DOHH2 (cell line): ENCODE data around the gene FRMD7.
A peak's percentile ranks its signal among the peaks of the same experiment; 100 is the strongest.

ENCODE experiments used
- H3F3A ChIP-seq: fragments of 200-600 bp; sonication (generic), shearing (Covaris generic); 2 replicates; pipeline ENCODE4 v1.6.0; 2016; ENCODE audit warnings: antibody characterized with exemption, mild to moderate bottlenecking; ENCODE audit not compliant: control insufficient read depth, insufficient read depth
- H3K27ac ChIP-seq: fragments of 200-600 bp; sonication (generic); 2 replicates; pipeline ENCODE4 v1.5.1; 2014; ENCODE audit warnings: low read depth, mild to moderate bottlenecking, low read length, moderate library complexity
- H3K27me3 ChIP-seq: fragments of 200-600 bp; sonication (generic); 2 replicates; pipeline ENCODE4 v1.6.1; 2014; ENCODE audit warnings: mild to moderate bottlenecking, low read length, mixed read lengths; ENCODE audit not compliant: control insufficient read depth
- H3K36me3 ChIP-seq: fragments of 200-600 bp; sonication (generic); 2 replicates; pipeline ENCODE4 v1.6.1; 2014; ENCODE audit warnings: mild to moderate bottlenecking, low read length, moderate library complexity, mixed read lengths; ENCODE audit not compliant: control insufficient read depth
- H3K4me1 ChIP-seq: fragments of 200-600 bp; sonication (generic); 2 replicates; pipeline ENCODE4 v1.6.1; 2014; ENCODE audit warnings: mild to moderate bottlenecking, low read length, mixed read lengths; ENCODE audit not compliant: control insufficient read depth
- H3K4me2 ChIP-seq: fragments of 200-600 bp; sonication (generic); 2 replicates; pipeline ENCODE4 v1.6.0; 2014; ENCODE audit warnings: mild to moderate bottlenecking, low read length, moderate library complexity
- H3K4me3 ChIP-seq: fragments of 200-600 bp; sonication (generic); 2 replicates; pipeline ENCODE4 v1.5.1; 2014; ENCODE audit warnings: mild to moderate bottlenecking, low read length, mixed read lengths
- H3K79me2 ChIP-seq: fragments of 200-600 bp; sonication (generic); 2 replicates; pipeline ENCODE4 v1.6.1; 2014; ENCODE audit warnings: mild to moderate bottlenecking, low read length, mixed read lengths; ENCODE audit not compliant: control insufficient read depth
- H3K9me2 ChIP-seq: fragments of 200-600 bp; sonication (generic); replicated peaks from 2 replicates; pipeline ENCODE4 v1.6.1; 2014; ENCODE audit warnings: mild to moderate bottlenecking, low read length, mixed read lengths; ENCODE audit not compliant: control insufficient read depth
- H3K9me3 ChIP-seq: fragments of 200-600 bp; sonication (generic); 2 replicates; pipeline ENCODE4 v1.6.1; 2014; ENCODE audit warnings: antibody characterized with exemption, low read length, mixed read lengths; ENCODE audit not compliant: control insufficient read depth, insufficient read depth
- H4K20me1 ChIP-seq: fragments of 200-600 bp; sonication (generic); 2 replicates; pipeline ENCODE4 v1.6.0; 2014; ENCODE audit warnings: low read depth, mild to moderate bottlenecking, antibody characterized with exemption, low read length, moderate library complexity; ENCODE audit not compliant: control insufficient read depth, insufficient read depth
- CTCF ChIP-seq: fragments of 200-600 bp; sonication (generic); IDR thresholded peaks from one replicate; pipeline ENCODE4 v1.5.1; 2014; ENCODE audit warnings: antibody characterized with exemption, mild to moderate bottlenecking, low read depth, low read length; ENCODE audit not compliant: poor library complexity, severe bottlenecking
- EZH2phosphoT487 ChIP-seq: fragments of 200-600 bp; sonication (generic); IDR thresholded peaks from 2 replicates; pipeline ENCODE4 v1.6.1; 2017; ENCODE audit warnings: borderline replicate concordance, mild to moderate bottlenecking, antibody characterized with exemption, low read length, moderate library complexity, mixed read lengths

The FRMD7 gene

GRCh38 chrX:132077414-132077813 lies 50.4 kb downstream of the FRMD7 start:
- H3K9me2 ChIP-seq, result no peaks in the 10 kb centered on the region

DNA sequence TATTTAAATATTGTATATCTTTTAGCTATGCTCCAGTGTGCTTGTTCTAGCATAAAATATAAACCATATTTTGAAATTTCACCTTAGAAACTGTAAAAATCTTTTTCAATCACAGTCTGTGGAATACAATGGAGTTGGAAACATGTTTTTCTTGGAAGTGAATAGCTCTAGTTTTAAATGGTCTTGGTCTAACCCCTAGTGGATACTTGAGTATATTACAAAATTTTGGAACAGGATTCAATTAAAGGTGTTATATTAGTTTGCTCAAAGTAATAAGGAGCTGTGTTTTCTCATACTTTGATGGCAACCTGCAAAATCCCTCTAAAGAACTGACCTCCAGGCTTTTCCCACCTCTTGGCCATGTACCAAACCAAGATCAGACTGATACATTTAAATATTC lies 56.6 kb downstream of the FRMD7 start:
- Histone ChIP-seq H3K79me2 (no peaks in the 10 kb centered on the region), H3K4me3 (no peak overlapping the region), H3K4me1 (no peaks in the 10 kb centered on the region), H3K9me3 (no peaks in the 10 kb centered on the region), H3K27ac (no peak overlapping the region), H3K27me3 (no peaks in the 10 kb centered on the region), H3K9me2 (no peaks in the 10 kb centered on the region), H4K20me1 (no peaks in the 10 kb centered on the region), H3K4me2 (no peak overlapping the region), H3F3A (no peaks in the 10 kb centered on the region), H3K36me3 (peaks cover 35% of the 10 kb centered on the region)
- TF ChIP-seq EZH2phosphoT487, result no peak
- TF ChIP-seq CTCF, result peak; percentile 38

More at GRCh38 chrX:132077414-132077813, 50.4 kb downstream of the FRMD7 start:
- no peaks in the 10 kb centered on the region for H3K9me3 ChIP-seq
- H3K27ac ChIP-seq, result no peak overlapping the region
- no peaks in the 10 kb centered on the region for H3K4me1 ChIP-seq
- H4K20me1 ChIP-seq, result no peaks in the 10 kb centered on the region
- TF ChIP-seq EZH2phosphoT487 (no peak), CTCF (no peak)
- H3F3A ChIP-seq, result no peaks in the 10 kb centered on the region
- no peak overlapping the region for H3K4me2 ChIP-seq
- no peaks in the 10 kb centered on the region for H3K79me2 ChIP-seq
- H3K27me3 ChIP-seq, result no peaks in the 10 kb centered on the region
- peaks cover 12% of the 10 kb centered on the region for H3K36me3 ChIP-seq
- no peak overlapping the region for H3K4me3 ChIP-seq

DNA sequence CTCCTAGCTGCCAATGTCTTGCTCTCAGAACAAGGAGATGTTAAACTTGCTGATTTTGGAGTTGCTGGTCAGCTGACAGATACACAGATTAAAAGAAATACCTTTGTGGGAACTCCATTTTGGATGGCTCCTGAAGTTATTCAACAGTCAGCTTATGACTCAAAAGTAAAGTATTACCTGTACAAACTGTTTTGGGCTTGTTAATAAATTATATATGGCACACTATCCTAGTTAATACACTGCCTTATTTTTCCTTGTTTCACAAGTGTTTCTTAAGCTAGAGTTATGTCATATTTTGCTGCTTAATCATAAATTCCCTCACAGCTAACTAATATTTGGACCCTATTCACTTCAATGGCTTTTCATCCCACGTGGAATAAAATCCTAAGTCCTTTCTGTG lies 59.4 kb downstream of the FRMD7 start:
- no peaks in the 10 kb centered on the region for H3K79me2 ChIP-seq
- H3K4me2 ChIP-seq, result no peak overlapping the region
- no peaks in the 10 kb centered on the region for H3K27me3 ChIP-seq
- H3K4me3 ChIP-seq, result no peak overlapping the region
- no peaks in the 10 kb centered on the region for H3K4me1 ChIP-seq
- no peaks in the 10 kb centered on the region for H4K20me1 ChIP-seq
- H3F3A ChIP-seq, result no peaks in the 10 kb centered on the region
- TF ChIP-seq EZH2phosphoT487 (no peak), CTCF (no peak)
- H3K27ac ChIP-seq, result no peak overlapping the region
- H3K9me2 ChIP-seq, result no peaks in the 10 kb centered on the region
- no peaks in the 10 kb centered on the region for H3K9me3 ChIP-seq
- peaks cover 35% of the 10 kb centered on the region for H3K36me3 ChIP-seq

DNA sequence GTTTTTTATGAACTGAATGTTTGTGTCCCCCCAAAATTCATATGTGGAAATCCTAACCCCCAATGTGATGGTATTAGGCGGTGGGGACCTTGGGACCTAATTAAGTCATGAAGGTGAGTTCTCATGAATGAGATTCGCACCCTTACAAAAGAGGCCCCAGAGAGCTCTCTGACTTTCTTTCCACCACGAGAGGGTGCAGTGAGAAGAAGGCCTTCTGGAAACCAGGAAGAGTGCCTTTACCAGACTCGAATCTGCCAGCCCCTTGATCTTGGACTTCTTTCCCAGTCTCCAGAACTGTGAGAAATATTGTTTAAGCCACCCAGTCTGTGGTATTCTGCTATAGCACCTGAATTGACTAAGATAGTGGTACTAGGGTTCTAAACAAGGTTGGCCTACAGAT lies 64.0 kb downstream of the FRMD7 start:
- H4K20me1 ChIP-seq, result no peaks in the 10 kb centered on the region
- H3F3A ChIP-seq, result no peaks in the 10 kb centered on the region
- no peak for TF ChIP-seq CTCF
- H3K4me1 ChIP-seq, result peaks cover 25% of the 10 kb centered on the region
- H3K4me3 ChIP-seq, result no peak overlapping the region
- no peak overlapping the region for H3K4me2 ChIP-seq
- no peaks in the 10 kb centered on the region for H3K9me3 ChIP-seq
- H3K27ac ChIP-seq, result no peak overlapping the region
- no peaks in the 10 kb centered on the region for H3K9me2 ChIP-seq
- H3K27me3 ChIP-seq, result no peaks in the 10 kb centered on the region
- peaks cover 13% of the 10 kb centered on the region for H3K36me3 ChIP-seq
- peaks cover 4% of the 10 kb centered on the region; the same call in 1 of the 2 replicates for H3K79me2 ChIP-seq
